HL-60 (cell line): Measurements from ENCODE around the gene NR4A3.

Experiments
- DNase-seq, 2 experiments: peaks; one replicate each; pipeline ENCODE4 v3.0.0-alpha.2; 2010 to 2020; ENCODE audit warnings: low read depth in 1 of 2, low spot score in 1 of 2
- H3K27ac ChIP-seq: fragments of 250-450 bp; sonication (Bioruptor Pico); replicated peaks from 2 replicates; pipeline ENCODE4 v1.5.1; 2020; ENCODE audit warnings: mild to moderate bottlenecking, moderate library complexity
- H3K27me3 ChIP-seq: fragments of 250-450 bp; sonication (Bioruptor Pico); 2 replicates; pipeline ENCODE4 v1.5.1; 2021; ENCODE audit warnings: mild to moderate bottlenecking, moderate library complexity; ENCODE audit not compliant: insufficient read depth, poor library complexity, severe bottlenecking
- H3K4me3 ChIP-seq: replicated peaks from 2 replicates; pipeline ENCODE4 v1.5.1; 2011; ENCODE audit warnings: mild to moderate bottlenecking, control low read depth, low read length; ENCODE audit not compliant: insufficient read depth
- CTCF ChIP-seq: IDR thresholded peaks from one replicate; pipeline ENCODE4 v1.5.1; 2011; ENCODE audit warnings: low read length, control low read depth, inconsistent platforms; ENCODE audit not compliant: insufficient read depth
- GABPA ChIP-seq: IDR thresholded peaks from 2 replicates; pipeline ENCODE4 v1.6.1; 2012; ENCODE audit warnings: low read depth
- POLR2AphosphoS5 ChIP-seq: IDR thresholded peaks from 2 replicates; pipeline ENCODE4 v1.6.1; 2012; ENCODE audit warnings: low read depth
- REST ChIP-seq: IDR thresholded peaks from 2 replicates; pipeline ENCODE4 v1.6.1; 2012; ENCODE audit warnings: low read depth; ENCODE audit not compliant: insufficient replicate concordance
- SPI1 ChIP-seq: IDR thresholded peaks from 2 replicates; pipeline ENCODE4 v1.6.1; 2012; ENCODE audit warnings: low read depth, mild to moderate bottlenecking, borderline replicate concordance

The NR4A3 gene

GRCh38 chr9:99819856-99820684 lies 1.6 kb upstream of the NR4A3 start:
- DNase-seq, result peak; percentile 87 to 95
- TF ChIP-seq GABPA (no peak), POLR2AphosphoS5 (peak; percentile 55; the same call in 1 of the 2 replicates)
- H3K4me3 ChIP-seq, result peak overlapping the region; percentile 85
- H3K27ac ChIP-seq, result peak overlapping the region; percentile 98
- peaks cover 18% of the 10 kb centered on the region for H3K27me3 ChIP-seq

GRCh38 chr9:99820685-99821395 lies 845 bp upstream of the NR4A3 start:
- Histone ChIP-seq H3K27me3 (peaks cover 25% of the 10 kb centered on the region), H3K4me3 (peak overlapping the region; percentile 85), H3K27ac (peak overlapping the region; percentile 68)
- peak in 1 of 2 experiments; percentile 57 for DNase-seq
- TF ChIP-seq POLR2AphosphoS5 (no peak), GABPA (no peak), REST (no peak), SPI1 (no peak), CTCF (no peak)

- Histone ChIP-seq H3K27me3 (peaks cover 34% of the 10 kb centered on the region), H3K27ac (peak overlapping the region; percentile 62; the same call in 1 of the 2 replicates), H3K4me3 (peak overlapping the region; percentile 85)
- peak in 1 of 2 experiments; percentile 42 for DNase-seq
- TF ChIP-seq REST (no peak), GABPA (no peak), CTCF (no peak), SPI1 (no peak), POLR2AphosphoS5 (no peak; the same call in 1 of the 2 replicates)
These were observed 572 bp downstream of the NR4A3 start for GRCh38 chr9:99822109-99822805.
